Embryonic facial prominence (tissue), 1 donor: Measurements from ENCODE around the gene PCBP1.
"Not testable (repeated sequence)": the region's sequence is repeated elsewhere in the genome, so short reads cannot be mapped to it uniquely, and the experiment has no call there.

Experiments
- DNase-seq: peaks from one replicate; pipeline ENCODE4 v3.0.0-alpha.2; 2016; ENCODE audit errors: extremely low spot score

PCBP1 gene

GRCh38 chr2:70124983-70125480 is 37.8 kb downstream of the PCBP1 start:
- DNase-seq, result peak; percentile 88

GRCh38 chr2:70125498-70125898 is 38.2 kb downstream of the PCBP1 start:
- DNase-seq, result no peak

- DNase-seq, result no peak
Measured at GRCh38 chr2:70126413-70126812, 39.1 kb downstream of the PCBP1 start.

GRCh38 chr2:70128005-70128404 is 40.7 kb downstream of the PCBP1 start:
- DNase-seq, result no peak

- DNase-seq, result not testable (repeated sequence)
Measured at GRCh38 chr2:70131344-70132143, 44.3 kb downstream of the PCBP1 start.

GRCh38 chr2:70132244-70133126 is 45.2 kb downstream of the PCBP1 start:
- DNase-seq, result no peak

GRCh38 chr2:70133127-70133452 is 45.8 kb downstream of the PCBP1 start:
- no peak for DNase-seq

- no peak for DNase-seq
Measured at GRCh38 chr2:70133491-70134322, 46.4 kb downstream of the PCBP1 start.

GRCh38 chr2:70134323-70134983 is 47.2 kb downstream of the PCBP1 start:
- DNase-seq, result not testable (repeated sequence)
